HG03520 (cell line): ENCODE data around the gene ERG28.
"Not testable (repeated sequence)": the region's sequence is repeated elsewhere in the genome, so short reads cannot be mapped to it uniquely, and the experiment has no call there.

Experiments
- ATAC-seq: cut with Tn5 transposase; IDR thresholded peaks from one replicate; pipeline ENCODE4 v1.9.1; 2021; ENCODE audit warnings: mild to moderate bottlenecking, moderate library complexity; ENCODE audit not compliant: unreplicated experiment

The ERG28 gene

GRCh38 chr14:75626863-75627262 lies 33.8 kb downstream of the ERG28 start:
- ATAC-seq, result no peak

GRCh38 chr14:75626396-75626795 lies 34.3 kb downstream of the ERG28 start:
- ATAC-seq, result no peak

- ATAC-seq, result no peak
These were observed 35.6 kb downstream of the ERG28 start for GRCh38 chr14:75625034-75625433.

DNA sequence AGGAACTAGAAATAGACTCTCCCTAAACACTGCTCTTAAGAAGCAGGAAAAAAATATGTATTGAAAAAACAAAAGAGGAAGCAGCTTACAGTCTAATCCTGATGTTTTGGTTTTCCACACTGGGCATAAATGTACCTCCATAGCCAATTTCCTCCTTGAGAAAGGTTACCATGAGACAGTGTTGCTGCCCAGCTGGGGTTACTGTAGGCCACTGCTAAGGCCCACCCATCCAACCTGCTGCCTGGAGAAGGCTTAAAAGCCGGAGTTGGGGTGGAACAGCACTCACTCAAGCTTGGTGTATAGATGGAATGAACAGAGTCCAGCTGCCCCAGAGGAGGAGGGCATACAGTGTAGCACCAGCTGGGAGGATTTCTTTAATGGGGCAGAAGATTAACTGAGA lies 41.1 kb downstream of the ERG28 start:
- no peak for ATAC-seq

- ATAC-seq, result no peak
These were observed 45.5 kb downstream of the ERG28 start for GRCh38 chr14:75615200-75615599.

GRCh38 chr14:75614179-75614578 lies 46.5 kb downstream of the ERG28 start:
- ATAC-seq, result no peak

GRCh38 chr14:75612157-75612556 lies 48.5 kb downstream of the ERG28 start:
- no peak for ATAC-seq

DNA sequence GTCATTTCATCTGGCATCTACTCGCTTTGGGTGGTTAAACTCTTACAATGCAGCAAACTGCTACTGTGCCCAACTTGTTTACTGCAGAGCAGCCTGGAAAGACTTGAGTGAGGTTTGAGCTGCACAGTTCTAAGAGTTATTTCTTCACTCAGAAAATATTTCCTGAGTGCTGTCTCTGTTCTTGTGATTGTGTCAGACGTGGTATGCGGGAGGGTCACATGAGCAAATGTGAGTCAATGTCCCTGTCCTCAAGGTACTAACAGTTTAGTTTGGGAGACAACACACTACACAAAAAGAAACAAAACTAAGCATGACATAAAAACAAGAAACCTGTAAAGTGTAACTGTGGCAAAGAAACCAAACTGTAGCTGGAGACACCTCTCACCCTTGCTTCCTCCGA lies 49.8 kb downstream of the ERG28 start:
- no peak for ATAC-seq

DNA sequence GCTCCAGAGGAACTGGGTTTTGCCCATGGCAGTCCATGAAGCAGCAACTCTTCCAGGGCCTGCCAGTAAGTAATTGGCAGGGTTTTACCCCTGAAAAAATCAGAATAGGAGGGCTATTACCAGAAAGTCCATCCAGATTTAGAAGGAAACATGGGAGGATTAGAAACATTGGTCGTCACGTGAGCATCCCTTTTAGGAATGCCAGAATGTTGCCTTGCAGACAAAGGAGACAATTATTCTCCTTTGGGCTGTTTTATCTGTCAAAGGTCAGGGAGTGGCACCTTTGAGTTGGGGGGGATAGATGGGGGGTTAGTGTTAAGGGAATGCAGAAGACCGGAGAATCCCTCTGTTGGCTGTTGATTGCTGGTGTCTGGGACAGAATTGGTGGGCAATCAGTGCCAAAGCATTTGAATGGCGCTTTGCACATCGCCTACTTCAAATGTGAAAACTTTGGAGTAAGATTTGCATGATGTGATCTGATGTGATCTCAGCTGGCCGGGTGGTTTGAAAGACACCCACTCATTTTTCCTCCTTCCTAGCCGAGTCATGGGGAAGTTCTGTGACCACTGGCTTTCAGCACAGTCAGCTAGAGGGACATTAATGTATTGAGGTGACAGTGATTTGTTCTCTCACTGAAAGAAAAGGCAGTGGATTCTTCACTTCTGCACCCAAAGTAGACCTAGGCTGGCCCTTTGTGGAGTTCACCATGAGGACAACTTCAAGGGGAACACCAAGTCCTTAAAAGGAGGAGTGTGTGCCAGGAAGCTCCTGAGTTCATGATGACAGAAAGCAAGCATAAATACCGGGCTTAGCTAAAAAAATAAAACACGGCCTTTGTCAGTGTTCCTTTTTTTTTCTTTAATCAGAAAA lies 50.8 kb downstream of the ERG28 start:
- no peak for ATAC-seq

- ATAC-seq, result no peak
These were observed 51.6 kb downstream of the ERG28 start for GRCh38 chr14:75609116-75609515.

DNA sequence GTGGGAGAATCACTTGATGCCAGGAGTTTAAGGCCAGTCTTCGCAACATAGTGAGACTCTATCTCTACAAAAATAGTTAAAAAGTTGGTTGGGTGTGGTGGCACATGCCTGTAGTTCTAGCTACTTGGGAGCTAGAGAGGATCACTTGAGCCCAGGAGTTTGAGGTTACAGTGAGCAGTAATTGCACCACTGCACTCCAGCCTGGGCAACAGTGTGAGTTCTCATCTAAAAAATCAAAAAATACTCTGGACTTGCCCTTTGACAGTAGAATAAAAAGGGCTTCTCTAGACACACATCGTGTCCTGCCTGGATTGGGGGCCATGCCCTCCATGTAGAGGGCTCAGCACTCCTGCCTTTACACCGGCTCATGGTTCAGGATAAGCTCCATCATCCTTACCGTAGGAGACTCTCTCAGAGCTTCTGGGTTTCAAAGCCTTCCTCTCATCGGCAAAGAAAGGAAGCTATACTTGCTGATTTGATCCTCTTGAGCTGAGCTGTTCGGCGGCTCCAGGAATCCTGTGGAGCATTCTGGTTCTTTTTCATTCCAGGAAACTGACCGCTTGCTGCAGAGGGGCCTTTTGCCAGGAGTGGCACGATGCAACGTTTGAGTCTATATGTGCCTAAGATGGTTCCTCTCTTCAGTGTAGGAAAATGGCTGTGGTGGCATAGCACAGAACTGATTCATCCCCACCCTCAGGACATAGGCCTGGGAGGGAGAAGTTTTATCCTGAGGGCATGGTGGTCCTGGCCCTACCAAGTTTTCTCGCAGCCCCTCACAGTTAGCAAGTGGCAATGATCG lies 52.6 kb downstream of the ERG28 start:
- ATAC-seq, result no peak

DNA sequence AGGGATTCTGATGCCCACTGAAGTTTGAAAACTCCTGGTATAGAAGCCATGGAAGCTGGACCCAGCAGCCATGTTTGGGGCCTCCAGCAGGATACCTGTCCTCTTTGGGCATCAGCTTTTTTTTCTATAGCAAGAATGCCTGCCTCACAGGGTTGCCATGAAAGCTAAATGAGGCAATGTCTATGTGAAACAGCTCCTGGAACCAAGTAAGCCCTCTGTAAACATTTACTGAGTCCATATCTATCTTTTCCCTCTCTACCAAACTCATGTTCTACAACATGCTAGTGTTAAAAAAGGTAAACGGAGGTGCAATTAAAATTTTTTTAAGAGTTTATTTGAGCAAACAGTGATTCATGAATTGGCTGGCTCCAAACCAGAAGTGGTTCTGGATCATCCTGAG lies 53.6 kb downstream of the ERG28 start:
- no peak for ATAC-seq

DNA sequence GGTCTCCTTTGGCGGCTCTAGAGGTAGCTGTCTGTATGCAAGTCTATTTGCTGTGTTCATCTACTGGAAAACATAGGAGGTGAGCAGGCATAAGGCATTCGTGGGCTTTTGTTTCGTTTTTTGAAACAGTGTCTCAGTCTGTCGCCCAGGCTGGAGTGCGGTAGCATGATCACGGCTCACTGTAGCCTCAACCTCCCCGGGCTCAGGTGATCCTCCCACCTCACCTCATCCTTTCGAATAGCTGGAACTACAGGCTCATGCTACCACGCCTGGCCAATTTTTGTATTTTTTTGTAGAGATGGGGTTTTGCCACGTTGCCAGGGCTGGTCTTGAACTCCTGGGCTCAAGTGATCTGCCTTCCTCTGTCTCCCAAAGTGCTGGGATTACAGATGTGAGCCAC lies 54.8 kb downstream of the ERG28 start:
- no peak for ATAC-seq

- ATAC-seq, result no peak
These were observed 55.5 kb downstream of the ERG28 start for GRCh38 chr14:75604979-75605851.

DNA sequence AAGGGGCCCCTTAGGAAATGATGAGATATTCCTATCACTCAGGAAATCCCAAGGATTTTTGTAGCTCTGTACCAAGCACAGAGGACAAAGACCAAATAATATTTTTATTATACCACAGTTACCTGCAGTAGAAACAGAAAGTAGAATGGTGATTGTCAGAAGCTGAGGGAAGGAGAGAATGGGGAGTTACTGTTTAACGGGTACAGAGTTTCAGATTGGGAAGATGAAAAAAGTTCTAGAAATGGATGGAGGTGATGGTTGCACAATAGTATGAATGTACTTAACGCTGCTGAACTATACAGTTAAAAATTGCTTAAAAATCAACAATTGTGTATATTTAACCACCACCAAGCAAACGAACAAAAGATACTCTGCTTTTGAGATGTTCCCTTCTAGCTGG lies 58.2 kb downstream of the ERG28 start:
- ATAC-seq, result no peak

- not testable (repeated sequence) for ATAC-seq
These were observed 59.6 kb downstream of the ERG28 start for GRCh38 chr14:75601061-75601460.

DNA sequence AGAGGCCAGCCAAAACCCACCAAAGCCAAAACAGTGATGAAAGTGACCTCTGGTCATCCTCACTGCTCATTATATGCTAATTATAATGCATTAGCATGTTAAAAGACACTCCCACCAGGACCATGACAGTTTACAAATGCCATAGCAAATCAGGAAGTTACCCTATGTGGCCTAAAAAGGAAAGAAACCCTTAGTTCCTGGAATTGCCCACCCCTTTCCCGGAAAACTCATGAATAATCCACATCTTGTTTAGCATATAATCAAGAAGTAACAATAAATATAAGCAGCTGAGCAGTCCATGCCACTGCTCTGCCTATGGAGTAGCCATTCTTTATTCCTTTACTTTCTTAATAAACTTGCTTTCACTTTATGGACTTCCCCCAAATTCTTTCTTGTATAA lies 60.6 kb downstream of the ERG28 start:
- ATAC-seq, result not testable (repeated sequence)
